Endothelial cell of umbilical vein (primary cell): ENCODE measurements around the gene LRP2BP. TPM values are rescaled to one million over a fixed set of nuclear protein-coding genes. Genes with fewer than 3 reads are reported as not detected.

Source experiments
- BruUV-seq: library from RNA; stranded (reverse); fragments of 400-500 nt; replicated peaks from 2 replicates; lab custom pipeline; 2021; lab: Mats Ljungman, UMichigan
- CTCF ChIA-PET: fragments of 300-600, 350-600 bp; sonication (Branson Sonifier 250); formaldehyde crosslinking; loops from one replicate; lab custom pipeline; 2021; ENCODE audit warnings: antibody characterized with exemption, inconsistent platforms; lab: Charles Lee
- POLR2A ChIA-PET: fragments of 300-600, 350-600 bp; sonication (Branson Sonifier 250); formaldehyde crosslinking; loops from one replicate; lab custom pipeline; 2021; ENCODE audit warnings: antibody characterized with exemption, inconsistent platforms; lab: Charles Lee
- DNase-seq: peaks from one replicate; pipeline ENCODE4 v3.0.0-alpha.2; 2011; ENCODE audit warnings: low read depth, low spot score
- FAIRE-seq: peaks from 2 replicates; lab custom pipeline; 2011; peaks lifted over from hg19 to GRCh38; lab: Jason Lieb, UNC
- H2AFZ ChIP-seq: 2 replicates; pipeline ENCODE4 v1.6.0; 2012; ENCODE audit warnings: low read depth, low read length, control low read depth, inconsistent platforms
- H3K27ac ChIP-seq: 2 replicates; pipeline ENCODE4 v1.5.1; 2011; ENCODE audit warnings: low read depth, mild to moderate bottlenecking, control low read depth, low read length, moderate library complexity; ENCODE audit not compliant: insufficient read depth
- H3K27me3 ChIP-seq, 2 experiments: 2 replicates each; pipeline versions ENCODE4 v1.6.0 to v1.6.1; 2011; ENCODE audit warnings: low read length in 2 of 2, mixed read lengths in 1 of 2; ENCODE audit not compliant: control insufficient read depth in 2 of 2, insufficient read depth in 2 of 2
- H3K36me3 ChIP-seq, 2 experiments: 2 replicates in 1 of 2; 3 replicates in 1 of 2; pipeline ENCODE4 v1.5.1; 2011; ENCODE audit warnings: low read length in 2 of 2, mild to moderate bottlenecking in 1 of 2, moderate library complexity in 1 of 2; ENCODE audit not compliant: control insufficient read depth in 2 of 2, insufficient read depth in 2 of 2; ENCODE audit errors: extremely low read depth in 1 of 2
- H3K4me1 ChIP-seq: 3 replicates; pipeline ENCODE4 v1.5.1; 2011; ENCODE audit warnings: mild to moderate bottlenecking, low read length; ENCODE audit not compliant: control insufficient read depth, insufficient read depth; ENCODE audit errors: extremely low read depth
- H3K4me2 ChIP-seq: 2 replicates; pipeline ENCODE4 v1.6.1; 2011; ENCODE audit warnings: low read length, control low read depth, mixed read lengths; ENCODE audit not compliant: insufficient read depth
- H3K4me3 ChIP-seq, 3 experiments: fragments of 200-600 bp in 1 of 3; sonication (generic), shearing (Covaris generic) in 1 of 3; replicated peaks in 1 of 3; 2 replicates each; pipeline ENCODE4 v1.5.1; 2011 to 2016; ENCODE audit warnings: control low read depth in 3 of 3, low read length in 3 of 3, mild to moderate bottlenecking in 2 of 3, inconsistent platforms in 1 of 3, low read depth in 1 of 3, moderate library complexity in 1 of 3; ENCODE audit not compliant: insufficient read depth in 1 of 3
- H3K79me2 ChIP-seq: 2 replicates; pipeline ENCODE4 v1.6.0; 2012; ENCODE audit warnings: low read length, inconsistent platforms; ENCODE audit not compliant: control insufficient read depth, insufficient read depth
- H3K9ac ChIP-seq: replicated peaks from 2 replicates; pipeline ENCODE3; 2011; ENCODE audit warnings: low read length, control low read depth; ENCODE audit not compliant: insufficient read depth; ENCODE audit errors: extremely low read depth
- H3K9me1 ChIP-seq: replicated peaks from 3 replicates; pipeline ENCODE4 v1.6.0; 2011; ENCODE audit warnings: mild to moderate bottlenecking, low read length; ENCODE audit not compliant: control insufficient read depth, insufficient read depth; ENCODE audit errors: extremely low read depth
- H3K9me3 ChIP-seq: replicated peaks from 2 replicates; pipeline ENCODE4 v1.5.1; 2012; ENCODE audit warnings: low read length, inconsistent platforms; ENCODE audit not compliant: control insufficient read depth, insufficient read depth
- H4K20me1 ChIP-seq: replicated peaks from 2 replicates; pipeline ENCODE3; 2011; ENCODE audit warnings: mild to moderate bottlenecking, low read length; ENCODE audit not compliant: control insufficient read depth, insufficient read depth; ENCODE audit errors: extremely low read depth
- CTCF ChIP-seq, 2 donors: IDR thresholded peaks; 1 replicate in 1 of 2; 2 replicates in 1 of 2; pipeline ENCODE4 v1.5.1; 2011; ENCODE audit warnings: low read length in 2 of 2, mild to moderate bottlenecking in 2 of 2, moderate library complexity in 2 of 2, control low read depth in 1 of 2, inconsistent platforms in 1 of 2, low read depth in 1 of 2; ENCODE audit not compliant: insufficient read depth in 1 of 2; ENCODE audit errors: extremely low read depth in 1 of 2
- EZH2 ChIP-seq: IDR thresholded peaks from 2 replicates; pipeline ENCODE4 v1.6.1; 2012; ENCODE audit warnings: borderline replicate concordance, low read depth, mild to moderate bottlenecking, moderate library complexity, low read length, inconsistent platforms; ENCODE audit not compliant: severe bottlenecking
- FOS ChIP-seq: IDR thresholded peaks from 2 replicates; pipeline ENCODE4 v1.6.1; 2011; ENCODE audit warnings: mild to moderate bottlenecking, low read length, moderate library complexity, borderline replicate concordance; ENCODE audit not compliant: insufficient read depth
- GATA2 ChIP-seq: IDR thresholded peaks from 2 replicates; pipeline ENCODE4 v1.7.0; 2011; ENCODE audit warnings: low read depth, mild to moderate bottlenecking, moderate library complexity, mixed read lengths, low read length; ENCODE audit not compliant: insufficient read length, insufficient read depth
- JUN ChIP-seq: IDR thresholded peaks from 2 replicates; pipeline ENCODE4 v1.6.1; 2011; ENCODE audit warnings: borderline replicate concordance, low read depth; ENCODE audit not compliant: insufficient read length, insufficient read depth
- MAX ChIP-seq: IDR thresholded peaks from 2 replicates; pipeline ENCODE4 v1.6.1; 2011; ENCODE audit not compliant: insufficient read depth, insufficient read length
- MYC ChIP-seq: IDR thresholded peaks from one replicate; pipeline ENCODE4 v1.6.1; 2011; ENCODE audit warnings: mild to moderate bottlenecking, low read depth, low read length
- POLR2A ChIP-seq: IDR thresholded peaks from 2 replicates; pipeline ENCODE4 v1.6.1; 2012; ENCODE audit warnings: low read depth, mild to moderate bottlenecking, control low read depth, low read length
- POLR2AphosphoS5 ChIP-seq: IDR thresholded peaks from 2 replicates; pipeline ENCODE4 v1.6.1; 2012; ENCODE audit warnings: low read depth, mild to moderate bottlenecking, control low read depth, low read length, moderate library complexity; ENCODE audit not compliant: insufficient read depth
- dilution Hi-C: fragments of 300-500 bp; cut with MboI; formaldehyde crosslinking; loops from one replicate; pipeline ENCODE4 v1.15.0; 2019; ENCODE audit warnings: low sequenced_read_pairs; ENCODE audit not compliant: extremely low pct_ligation_motif_present
- intact Hi-C: fragments of 100-400 bp; cut with micrococcal nuclease; formaldehyde crosslinking; loops from one replicate; pipeline ENCODE4 v1.10.0; 2022
- polyA plus RNA-seq, 4 experiments: library from polyadenylated mRNA; depleted of rRNA in 3 of 4; stranded (reverse) in 3 of 4; unstranded in 1 of 4; fragments of >200 nt; gene quantifications; 2 replicates each; pipeline versions ENCODE4 v1.2.1 to v1.2.3, GENCODE V29; 2011 to 2012; ENCODE audit warnings: missing spikeins in 1 of 4
- total RNA-seq: library from RNA; stranded (reverse); gene quantifications from 2 replicates; pipeline ENCODE4 v1.2.3, GENCODE V29; 2021

The LRP2BP gene
- total and polyA plus RNA-seq, 2 donors (not counting 3 experiments of a cell fraction or from before 2014, with no cell fraction given): 0.18 to 0.53 TPM

GRCh38 chr4:185429660-185430059, 33.9 kb upstream of the LRP2BP start:
- dilution Hi-C loops (no loop called here), intact Hi-C loops (no loop called here)
- no peaks in the 10 kb centered on the region for H3K9me3 ChIP-seq
- no peak overlapping the region for H3K4me3 ChIP-seq
- FAIRE-seq (no peak), DNase-seq (no peak)
- H3K36me3 ChIP-seq: no peaks in the 10 kb centered on the region
- CTCF ChIA-PET: interaction anchor here (1.4 kb wide), 1 partner anchor 35 kb away, joined by 3 read pairs; no protein-coding TSS in a partner anchor
- H3K4me2 ChIP-seq: no peak overlapping the region
- TF ChIP-seq POLR2AphosphoS5 (no peak), FOS (no peak), GATA2 (no peak), MYC (no peak), EZH2 (no peak), CTCF (IDR thresholded peaks at IDR 0.05; ENCODE audit: extremely low read depth in 1 of 2, insufficient read depth in 1 of 2, low read depth in 1 of 2, low read length in 2 of 2) (no peak), JUN (no peak), POLR2A (no peak), MAX (no peak)
- peaks cover 4% of the 10 kb centered on the region for H3K4me1 ChIP-seq
- H3K79me2 ChIP-seq: peaks cover 4% of the 10 kb centered on the region
- H3K27ac ChIP-seq: no peak overlapping the region
- no peaks in the 10 kb centered on the region for H3K9me1 ChIP-seq
- BruUV-seq: no TSS peak
- POLR2A ChIA-PET: no interaction called here
- H2AFZ ChIP-seq: no peak overlapping the region
- H3K27me3 ChIP-seq: no peaks in the 10 kb centered on the region
- no peak overlapping the region for H3K9ac ChIP-seq
- H4K20me1 ChIP-seq: no peaks in the 10 kb centered on the region
